ENCODE measurements around the gene USP13.

DNA sequence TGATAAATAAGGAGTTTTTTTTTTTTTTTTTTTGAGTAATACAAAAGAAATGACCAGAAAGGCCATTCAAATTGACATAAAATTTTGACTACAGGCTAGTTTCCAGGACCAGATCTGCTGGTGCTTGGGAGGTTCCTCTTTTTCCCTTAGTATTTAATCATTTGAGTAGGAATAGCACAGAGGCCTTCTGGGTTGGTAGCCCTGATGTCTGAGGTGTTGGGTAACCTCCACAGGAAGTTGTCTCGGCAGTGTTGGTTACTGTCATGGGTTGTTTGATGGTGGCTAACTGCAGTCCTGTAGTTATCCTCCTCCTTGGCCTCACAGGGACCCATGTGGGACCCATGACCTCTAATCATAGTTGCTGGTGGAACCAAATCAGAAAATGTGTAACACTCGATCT lies 91.1 kb downstream of the USP13 start:
- TF ChIP-seq, protein P1, sequence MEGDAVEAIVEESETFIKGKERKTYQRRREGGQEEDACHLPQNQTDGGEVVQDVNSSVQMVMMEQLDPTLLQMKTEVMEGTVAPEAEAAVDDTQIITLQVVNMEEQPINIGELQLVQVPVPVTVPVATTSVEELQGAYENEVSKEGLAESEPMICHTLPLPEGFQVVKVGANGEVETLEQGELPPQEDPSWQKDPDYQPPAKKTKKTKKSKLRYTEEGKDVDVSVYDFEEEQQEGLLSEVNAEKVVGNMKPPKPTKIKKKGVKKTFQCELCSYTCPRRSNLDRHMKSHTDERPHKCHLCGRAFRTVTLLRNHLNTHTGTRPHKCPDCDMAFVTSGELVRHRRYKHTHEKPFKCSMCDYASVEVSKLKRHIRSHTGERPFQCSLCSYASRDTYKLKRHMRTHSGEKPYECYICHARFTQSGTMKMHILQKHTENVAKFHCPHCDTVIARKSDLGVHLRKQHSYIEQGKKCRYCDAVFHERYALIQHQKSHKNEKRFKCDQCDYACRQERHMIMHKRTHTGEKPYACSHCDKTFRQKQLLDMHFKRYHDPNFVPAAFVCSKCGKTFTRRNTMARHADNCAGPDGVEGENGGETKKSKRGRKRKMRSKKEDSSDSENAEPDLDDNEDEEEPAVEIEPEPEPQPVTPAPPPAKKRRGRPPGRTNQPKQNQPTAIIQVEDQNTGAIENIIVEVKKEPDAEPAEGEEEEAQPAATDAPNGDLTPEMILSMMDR (conservative IDR thresholded peaks at IDR 0.05), result no peak
- TF ChIP-seq ZFX (IDR thresholded peaks at IDR 0.05), result no peak
